Muscle of back (tissue), 13 donors: Measurements from ENCODE around the gene ARSH. TPM values are rescaled to one million over a fixed set of nuclear protein-coding genes. Genes with fewer than 3 reads are reported as not detected.
"Not testable (repeated sequence)": the region's sequence is repeated elsewhere in the genome, so short reads cannot be mapped to it uniquely, and the experiment has no call there.

Source experiments
- DNase-seq, 3 donors: peaks; one replicate each; pipeline versions ENCODE4 v3.0.0 to v3.0.0-alpha.2; 2013
- long read RNA-seq, 9 donors: transcript quantifications; one replicate each; lab custom pipeline, GENCODE V29; 2026
- polyA plus RNA-seq, 10 donors: library from polyadenylated mRNA; unstranded; fragments of 120-200 nt; gene quantifications; one replicate each; pipeline ENCODE4 v1.2.1, GENCODE V29; 2013; ENCODE audit not compliant: insufficient read length in 10 of 10

The ARSH gene
- not detected for polyA plus RNA-seq
- long read RNA-seq, donor 1, result 0 reads
- long read RNA-seq, donor 2, result 0 reads
- long read RNA-seq, donor 3, result 0 reads
- long read RNA-seq, donor 4, result 0 reads
- long read RNA-seq, donor 5, result 0 reads
- long read RNA-seq, donor 6, result 0 reads
- long read RNA-seq, donor 7, result 0 reads
- long read RNA-seq, donor 8, result 0 reads
- long read RNA-seq, donor 9, result 0 reads

- DNase-seq, result no peak
These were observed at the start of gene ARSH for GRCh38 chrX:3006495-3006894. ARSH (plus strand) TSS chrX:3006546; CDS start chrX:3006613, 67 bp downstream.

GRCh38 chrX:2958199-2958598, 48.1 kb upstream of the ARSH start:
- no peak for DNase-seq

DNA sequence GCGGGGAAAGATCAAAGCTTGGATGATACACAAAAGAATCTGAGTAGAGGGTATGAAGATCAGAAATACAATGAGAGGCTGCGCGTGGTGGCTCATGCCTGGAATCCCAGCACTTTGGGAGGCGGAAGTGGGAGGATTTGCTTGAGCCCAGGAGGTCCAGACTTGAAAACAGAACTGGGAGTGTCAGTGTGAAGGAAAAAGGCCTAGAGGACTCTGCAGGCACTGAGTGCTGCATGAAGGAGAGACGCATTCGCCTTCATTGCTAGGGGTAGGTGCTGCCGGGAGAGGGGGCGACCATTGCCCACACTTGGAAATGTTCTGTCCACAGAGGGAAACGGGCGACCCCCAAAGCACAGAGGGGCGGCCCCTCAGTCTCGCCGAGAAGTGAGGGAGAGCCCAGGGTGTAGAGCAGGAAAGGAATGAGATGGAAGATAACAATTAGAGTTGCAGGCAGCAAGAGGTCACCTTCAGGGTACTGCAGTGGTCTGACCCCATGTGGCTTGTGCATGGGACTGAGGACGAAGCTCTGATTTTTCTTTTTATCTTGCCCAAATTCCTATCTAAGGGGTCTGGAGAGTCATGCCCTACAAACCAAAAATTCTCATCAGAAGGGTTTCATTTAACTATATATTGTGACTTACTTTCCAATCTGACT, 45.4 kb upstream of the ARSH start:
- DNase-seq, result no peak

GRCh38 chrX:2962381-2962780, 44.0 kb upstream of the ARSH start:
- DNase-seq, result no peak

GRCh38 chrX:2963449-2963848, 42.9 kb upstream of the ARSH start:
- DNase-seq, result not testable (repeated sequence)

- DNase-seq, result peak in 1 of 3 donors; percentile 18
These were observed 42.2 kb upstream of the ARSH start for GRCh38 chrX:2963992-2964794.

DNA sequence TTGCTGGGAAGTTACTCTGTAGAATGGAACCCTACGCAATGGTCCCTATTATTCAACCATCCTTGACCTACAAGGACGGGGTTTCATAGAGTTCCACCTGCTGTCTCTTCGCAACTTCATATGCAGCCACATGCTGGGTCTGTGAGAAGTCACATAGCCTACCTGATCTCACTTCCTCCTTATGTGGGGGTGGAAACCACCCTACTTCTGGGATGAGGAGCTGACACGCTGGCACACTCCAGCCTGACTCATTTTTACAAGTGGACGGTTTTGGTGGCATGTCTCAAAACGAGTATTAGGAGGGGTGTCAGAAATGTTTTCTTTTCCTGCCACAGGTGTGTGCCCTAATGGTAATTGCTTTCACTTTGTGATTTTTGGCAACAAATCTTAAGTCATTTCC, 40.4 kb upstream of the ARSH start:
- DNase-seq, result no peak

DNA sequence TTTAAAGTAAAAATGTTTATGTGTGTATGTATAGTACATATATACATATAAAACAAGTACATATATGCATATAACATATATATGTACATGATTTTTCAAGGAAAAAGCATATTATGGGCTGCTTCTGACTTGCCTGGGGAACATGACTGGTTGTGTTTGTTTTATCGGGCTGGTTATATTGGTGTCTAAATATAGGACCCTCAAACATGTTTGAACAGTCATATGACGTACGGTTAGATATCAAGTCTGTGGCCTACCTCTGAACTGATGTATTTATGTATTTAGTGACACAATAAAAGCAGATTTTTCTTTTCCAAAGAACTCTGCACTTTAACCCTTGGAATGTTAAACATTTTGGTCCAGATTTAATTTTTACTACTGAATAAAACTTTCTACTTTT, 39.3 kb upstream of the ARSH start:
- DNase-seq, result no peak

DNA sequence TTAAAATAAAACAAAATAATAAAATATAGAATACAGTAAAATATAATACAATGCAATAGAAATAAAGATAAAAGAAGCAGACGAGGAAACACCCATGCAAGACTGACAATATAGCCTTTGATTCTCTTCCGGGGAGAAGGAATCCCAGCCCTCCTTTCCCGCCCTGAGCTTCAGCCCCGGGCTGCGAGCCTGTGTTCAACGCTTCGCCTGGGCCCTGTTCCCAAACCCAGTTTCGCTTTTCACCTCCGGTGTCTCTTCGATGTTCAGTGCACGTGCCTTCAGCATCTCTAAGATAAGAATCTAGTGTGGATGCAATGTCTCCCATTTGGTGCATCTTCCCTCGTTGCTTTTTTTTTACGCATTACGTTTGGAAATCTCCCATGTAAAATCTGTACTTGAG, 38.8 kb upstream of the ARSH start:
- peak in 1 of 3 donors; percentile 7 for DNase-seq

GRCh38 chrX:2967998-2968909, 38.1 kb upstream of the ARSH start:
- DNase-seq, result peak; percentile 18 to 63 (median 35)

GRCh38 chrX:2969021-2969420, 37.3 kb upstream of the ARSH start:
- peak in 1 of 3 donors; percentile 2 for DNase-seq

DNA sequence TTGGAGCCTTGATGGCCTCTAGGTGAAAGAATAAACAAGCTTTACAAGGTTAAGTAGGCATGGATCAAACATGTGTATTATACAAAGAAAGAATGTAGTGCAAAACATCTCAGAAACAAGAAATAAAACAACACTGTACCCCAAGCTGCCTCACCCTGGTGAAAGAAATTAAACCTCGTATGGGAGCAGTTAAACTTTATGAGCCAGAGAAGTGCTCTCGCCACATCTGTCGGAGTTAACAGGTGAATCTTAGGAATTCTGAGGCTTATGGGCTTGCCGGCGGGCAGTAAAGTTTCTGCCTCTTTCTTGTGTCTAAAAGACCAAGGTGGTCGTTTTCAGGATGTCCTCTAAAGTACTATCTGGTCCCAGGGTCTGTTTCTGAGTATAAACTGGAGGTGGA, 34.0 kb upstream of the ARSH start:
- no peak for DNase-seq

DNA sequence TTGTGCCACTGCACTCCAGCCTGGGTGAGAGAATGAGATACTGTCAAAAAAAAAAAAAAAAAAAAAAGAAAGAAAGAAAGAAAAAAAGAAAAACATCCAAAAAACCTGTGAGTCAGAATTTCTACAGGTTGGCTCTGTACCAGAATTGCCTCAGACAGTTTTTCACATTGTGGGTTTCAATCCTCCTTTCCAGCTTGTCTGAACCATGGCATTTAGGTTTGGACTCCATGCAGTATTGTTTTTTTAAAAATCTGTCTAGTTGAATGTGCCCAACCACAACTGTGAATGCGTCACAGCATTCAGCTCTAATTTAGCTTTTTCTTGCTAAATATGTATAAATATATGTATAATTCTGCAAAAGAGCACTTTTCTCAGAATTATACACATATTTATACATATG, 31.4 kb upstream of the ARSH start:
- no peak for DNase-seq

DNA sequence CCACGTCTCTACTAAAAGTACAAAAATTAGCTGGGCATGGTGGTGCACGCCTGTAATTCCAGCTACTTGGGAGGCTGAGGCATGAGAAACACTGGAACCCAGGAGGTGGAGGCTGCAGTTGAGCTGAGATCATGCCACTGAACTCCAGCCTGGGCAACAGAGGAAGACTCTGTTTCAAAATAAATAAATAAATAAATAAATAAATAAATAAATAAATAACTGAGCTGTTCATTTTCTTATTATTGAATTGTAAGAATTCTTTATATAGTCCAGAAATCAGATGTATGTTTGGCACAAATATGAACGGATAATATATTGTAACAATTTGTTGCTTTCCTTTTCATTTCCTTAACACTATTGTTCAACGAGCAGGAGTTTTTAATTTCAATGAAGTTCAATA, 27.7 kb upstream of the ARSH start:
- not testable (repeated sequence) for DNase-seq

DNA sequence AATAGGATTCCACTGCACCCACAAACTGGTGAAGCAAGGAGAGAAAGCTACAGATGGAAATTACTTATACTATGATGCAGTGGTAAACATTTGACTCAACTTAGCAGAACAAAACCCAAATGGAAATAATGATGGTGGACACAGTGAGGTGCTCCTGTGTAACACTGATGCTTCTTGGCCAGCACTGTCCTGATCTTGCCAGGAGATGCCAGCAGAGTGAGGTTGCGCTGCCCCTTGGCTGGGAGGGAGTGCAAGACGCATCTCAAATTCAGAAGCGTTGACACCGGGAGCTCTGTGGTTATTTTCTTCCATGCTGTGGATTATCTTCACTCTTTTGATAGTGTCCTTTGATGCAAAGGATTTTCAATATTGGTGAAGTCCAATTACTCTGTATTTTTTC, 22.0 kb upstream of the ARSH start:
- DNase-seq, result no peak

DNA sequence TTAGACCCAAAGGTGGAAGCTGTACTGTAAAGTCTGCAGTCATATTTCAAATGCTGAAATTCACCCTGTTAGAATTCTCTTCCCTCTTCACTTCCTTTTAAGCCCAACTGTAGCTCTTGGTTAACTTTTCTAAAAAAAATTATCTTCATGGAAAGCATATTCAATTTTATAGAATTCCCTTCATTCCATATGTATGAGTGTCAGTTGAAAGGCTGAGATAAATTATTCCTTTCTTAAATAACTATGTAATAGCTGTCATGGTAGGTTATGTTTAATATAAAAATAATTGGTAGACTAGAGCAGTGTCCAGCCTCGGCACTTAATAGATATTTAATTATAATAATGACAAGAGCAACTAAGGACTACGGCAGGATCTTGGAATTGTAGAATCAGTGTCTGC, 16.8 kb upstream of the ARSH start:
- no peak for DNase-seq

DNA sequence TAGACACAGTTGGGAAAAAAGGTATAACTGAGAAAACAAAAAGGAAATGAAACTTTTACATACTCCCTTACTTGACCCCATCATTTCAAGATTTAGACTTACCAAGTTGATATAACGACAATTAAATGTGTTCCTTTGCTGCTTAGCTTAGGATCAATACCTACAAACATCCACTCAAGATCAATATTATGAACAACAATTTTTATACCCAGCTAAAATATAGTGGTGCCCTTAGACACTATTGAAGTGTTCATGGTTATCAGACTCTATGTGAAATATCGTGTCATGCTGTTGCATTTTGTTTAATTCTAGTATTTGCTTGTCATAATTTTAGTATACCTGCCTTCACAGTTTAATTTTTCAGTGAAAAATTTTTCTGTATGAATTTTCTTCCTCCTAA, 4.2 kb downstream of the ARSH start:
- no peak for DNase-seq

DNA sequence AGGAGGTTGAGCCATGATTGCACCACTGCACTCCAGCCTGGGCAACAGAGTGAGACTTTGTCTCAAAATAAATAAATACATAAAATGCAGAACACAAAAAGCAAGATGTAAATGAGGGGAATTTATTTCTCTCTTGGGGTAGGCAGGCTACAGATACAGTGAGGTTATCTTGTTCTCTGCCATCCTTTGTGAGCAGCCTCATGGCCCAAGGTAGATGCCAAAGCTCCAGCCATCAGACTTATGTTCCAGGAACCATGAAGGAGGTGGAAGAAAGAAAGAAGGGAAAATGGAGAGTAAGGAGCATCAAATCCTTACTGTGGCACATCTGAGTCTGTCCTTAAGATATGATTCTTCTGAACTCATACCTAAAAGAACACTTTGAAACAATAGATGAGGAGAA, 11.1 kb downstream of the ARSH start:
- DNase-seq, result no peak

DNA sequence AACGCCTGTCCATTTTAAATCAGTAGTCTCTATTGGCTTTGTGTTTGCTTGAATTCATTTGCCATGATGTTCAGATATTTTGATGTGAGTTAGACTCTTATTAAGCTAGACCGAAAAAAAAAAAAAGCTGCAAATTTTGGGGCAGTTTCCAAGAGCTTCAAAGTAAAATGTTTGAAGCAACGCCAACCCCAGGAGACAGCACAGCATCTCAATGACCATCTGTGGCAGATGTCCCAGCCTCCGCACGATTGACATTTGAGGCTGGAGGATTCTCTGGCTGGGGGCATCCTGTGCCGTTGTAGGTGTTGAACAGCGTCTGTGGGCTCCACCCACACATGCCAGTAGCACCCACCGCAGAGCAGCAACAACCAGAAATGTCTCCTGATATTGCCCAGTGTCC, 17.8 kb downstream of the ARSH start:
- no peak for DNase-seq

DNA sequence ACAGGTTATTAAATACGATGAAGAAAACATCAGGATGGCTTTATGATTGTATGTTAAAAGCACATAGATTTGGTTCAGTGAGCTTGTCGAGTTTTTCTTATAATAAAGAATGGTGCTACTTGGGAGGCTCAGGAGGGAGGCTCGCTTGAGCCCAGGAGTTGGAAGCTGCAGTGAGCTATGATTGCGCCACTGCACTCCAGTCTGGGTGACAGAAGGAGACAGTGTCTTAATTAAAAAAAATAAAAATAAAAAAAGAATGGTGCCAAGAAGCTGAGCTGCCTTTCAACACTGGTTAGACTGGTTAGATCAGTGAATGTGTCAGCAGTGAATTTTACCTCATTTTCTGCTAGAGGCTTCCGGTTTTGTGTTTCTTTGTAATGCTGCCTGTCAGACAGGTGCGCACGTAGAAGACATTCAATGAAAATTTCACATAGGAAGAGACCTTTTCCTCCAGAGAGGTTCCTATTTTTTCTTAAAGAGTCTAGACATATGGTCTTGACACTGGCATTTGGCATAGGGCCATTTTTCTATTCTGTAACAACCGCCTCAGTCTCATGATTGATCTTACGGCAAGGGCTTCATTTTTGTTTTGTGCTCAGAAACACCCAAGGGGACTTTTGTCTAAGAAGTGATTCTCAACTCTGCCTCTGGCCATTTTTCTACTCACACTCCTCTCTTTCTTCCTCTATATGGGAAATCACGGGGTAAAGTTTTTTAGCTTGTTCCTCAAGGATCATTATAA, 19.9 kb downstream of the ARSH start:
- DNase-seq, result no peak

DNA sequence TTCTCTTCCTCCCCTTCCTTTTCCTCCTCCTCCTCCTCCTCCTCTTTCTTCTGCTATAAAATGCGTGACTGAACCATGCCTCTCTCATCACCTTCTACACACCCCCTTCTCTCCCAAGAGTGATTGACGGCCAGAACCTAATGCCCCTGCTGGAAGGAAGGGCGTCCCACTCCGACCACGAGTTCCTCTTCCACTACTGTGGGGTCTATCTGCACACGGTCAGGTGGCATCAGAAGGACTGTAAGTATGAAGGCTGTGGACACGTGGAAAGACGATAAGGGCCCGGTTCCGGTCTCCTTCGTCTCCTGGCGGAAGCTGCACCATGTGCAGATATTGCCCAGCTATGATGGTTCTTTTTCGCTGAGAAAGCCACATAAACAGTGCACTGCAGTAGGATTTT, 22.8 kb downstream of the ARSH start:
- DNase-seq, result no peak
